Endothelial cell of umbilical vein (primary cell): Measurements from ENCODE around the gene CLEC16A. TPM values are rescaled to one million over a fixed set of nuclear protein-coding genes. Genes with fewer than 3 reads are reported as not detected.
A peak's percentile ranks its signal among the peaks of the same experiment; 100 is the strongest.

Source experiments
- BruUV-seq: library from RNA; stranded (reverse); fragments of 400-500 nt; replicated peaks from 2 replicates; lab custom pipeline; 2021; lab: Mats Ljungman, UMichigan
- CTCF ChIA-PET: fragments of 300-600, 350-600 bp; sonication (Branson Sonifier 250); formaldehyde crosslinking; loops from one replicate; lab custom pipeline; 2021; ENCODE audit warnings: antibody characterized with exemption, inconsistent platforms; lab: Charles Lee
- POLR2A ChIA-PET: fragments of 300-600, 350-600 bp; sonication (Branson Sonifier 250); formaldehyde crosslinking; loops from one replicate; lab custom pipeline; 2021; ENCODE audit warnings: antibody characterized with exemption, inconsistent platforms; lab: Charles Lee
- DNase-seq: peaks from one replicate; pipeline ENCODE4 v3.0.0-alpha.2; 2011; ENCODE audit warnings: low read depth, low spot score
- FAIRE-seq: peaks from 2 replicates; lab custom pipeline; 2011; peaks lifted over from hg19 to GRCh38; lab: Jason Lieb, UNC
- H2AFZ ChIP-seq: 2 replicates; pipeline ENCODE4 v1.6.0; 2012; ENCODE audit warnings: low read depth, low read length, control low read depth, inconsistent platforms
- H3K27ac ChIP-seq: 2 replicates; pipeline ENCODE4 v1.5.1; 2011; ENCODE audit warnings: low read depth, mild to moderate bottlenecking, control low read depth, low read length, moderate library complexity; ENCODE audit not compliant: insufficient read depth
- H3K27me3 ChIP-seq, 2 experiments: 2 replicates each; pipeline versions ENCODE4 v1.6.0 to v1.6.1; 2011; ENCODE audit warnings: low read length in 2 of 2, mixed read lengths in 1 of 2; ENCODE audit not compliant: control insufficient read depth in 2 of 2, insufficient read depth in 2 of 2
- H3K36me3 ChIP-seq, 2 experiments: 2 replicates in 1 of 2; 3 replicates in 1 of 2; pipeline ENCODE4 v1.5.1; 2011; ENCODE audit warnings: low read length in 2 of 2, mild to moderate bottlenecking in 1 of 2, moderate library complexity in 1 of 2; ENCODE audit not compliant: control insufficient read depth in 2 of 2, insufficient read depth in 2 of 2; ENCODE audit errors: extremely low read depth in 1 of 2
- H3K4me1 ChIP-seq: 3 replicates; pipeline ENCODE4 v1.5.1; 2011; ENCODE audit warnings: mild to moderate bottlenecking, low read length; ENCODE audit not compliant: control insufficient read depth, insufficient read depth; ENCODE audit errors: extremely low read depth
- H3K4me2 ChIP-seq: 2 replicates; pipeline ENCODE4 v1.6.1; 2011; ENCODE audit warnings: low read length, control low read depth, mixed read lengths; ENCODE audit not compliant: insufficient read depth
- H3K4me3 ChIP-seq, 3 experiments: fragments of 200-600 bp in 1 of 3; sonication (generic), shearing (Covaris generic) in 1 of 3; replicated peaks in 1 of 3; 2 replicates each; pipeline ENCODE4 v1.5.1; 2011 to 2016; ENCODE audit warnings: control low read depth in 3 of 3, low read length in 3 of 3, mild to moderate bottlenecking in 2 of 3, inconsistent platforms in 1 of 3, low read depth in 1 of 3, moderate library complexity in 1 of 3; ENCODE audit not compliant: insufficient read depth in 1 of 3
- H3K79me2 ChIP-seq: 2 replicates; pipeline ENCODE4 v1.6.0; 2012; ENCODE audit warnings: low read length, inconsistent platforms; ENCODE audit not compliant: control insufficient read depth, insufficient read depth
- H3K9ac ChIP-seq: replicated peaks from 2 replicates; pipeline ENCODE3; 2011; ENCODE audit warnings: low read length, control low read depth; ENCODE audit not compliant: insufficient read depth; ENCODE audit errors: extremely low read depth
- H3K9me1 ChIP-seq: replicated peaks from 3 replicates; pipeline ENCODE4 v1.6.0; 2011; ENCODE audit warnings: mild to moderate bottlenecking, low read length; ENCODE audit not compliant: control insufficient read depth, insufficient read depth; ENCODE audit errors: extremely low read depth
- H3K9me3 ChIP-seq: replicated peaks from 2 replicates; pipeline ENCODE4 v1.5.1; 2012; ENCODE audit warnings: low read length, inconsistent platforms; ENCODE audit not compliant: control insufficient read depth, insufficient read depth
- H4K20me1 ChIP-seq: replicated peaks from 2 replicates; pipeline ENCODE3; 2011; ENCODE audit warnings: mild to moderate bottlenecking, low read length; ENCODE audit not compliant: control insufficient read depth, insufficient read depth; ENCODE audit errors: extremely low read depth
- EZH2 ChIP-seq: IDR thresholded peaks from 2 replicates; pipeline ENCODE4 v1.6.1; 2012; ENCODE audit warnings: borderline replicate concordance, low read depth, mild to moderate bottlenecking, moderate library complexity, low read length, inconsistent platforms; ENCODE audit not compliant: severe bottlenecking
- GATA2 ChIP-seq: IDR thresholded peaks from 2 replicates; pipeline ENCODE4 v1.7.0; 2011; ENCODE audit warnings: low read depth, mild to moderate bottlenecking, moderate library complexity, mixed read lengths, low read length; ENCODE audit not compliant: insufficient read length, insufficient read depth
- JUN ChIP-seq: IDR thresholded peaks from 2 replicates; pipeline ENCODE4 v1.6.1; 2011; ENCODE audit warnings: borderline replicate concordance, low read depth; ENCODE audit not compliant: insufficient read length, insufficient read depth
- POLR2A ChIP-seq: IDR thresholded peaks from 2 replicates; pipeline ENCODE4 v1.6.1; 2012; ENCODE audit warnings: low read depth, mild to moderate bottlenecking, control low read depth, low read length
- POLR2AphosphoS5 ChIP-seq: IDR thresholded peaks from 2 replicates; pipeline ENCODE4 v1.6.1; 2012; ENCODE audit warnings: low read depth, mild to moderate bottlenecking, control low read depth, low read length, moderate library complexity; ENCODE audit not compliant: insufficient read depth
- dilution Hi-C: fragments of 300-500 bp; cut with MboI; formaldehyde crosslinking; loops from one replicate; pipeline ENCODE4 v1.15.0; 2019; ENCODE audit warnings: low sequenced_read_pairs; ENCODE audit not compliant: extremely low pct_ligation_motif_present
- intact Hi-C: fragments of 100-400 bp; cut with micrococcal nuclease; formaldehyde crosslinking; loops from one replicate; pipeline ENCODE4 v1.10.0; 2022
- polyA plus RNA-seq, 4 experiments: library from polyadenylated mRNA; depleted of rRNA in 3 of 4; stranded (reverse) in 3 of 4; unstranded in 1 of 4; fragments of >200 nt; gene quantifications; 2 replicates each; pipeline versions ENCODE4 v1.2.1 to v1.2.3, GENCODE V29; 2011 to 2012; ENCODE audit warnings: missing spikeins in 1 of 4
- total RNA-seq: library from RNA; stranded (reverse); gene quantifications from 2 replicates; pipeline ENCODE4 v1.2.3, GENCODE V29; 2021
- TF ChIP-seq, protein P1 (sequence below): IDR thresholded peaks from 2 replicates; pipeline ENCODE4 v1.6.1; 2011; ENCODE audit not compliant: insufficient read depth, insufficient read length
- TF ChIP-seq, protein P2 (sequence below), 2 donors: IDR thresholded peaks; 1 replicate in 1 of 2; 2 replicates in 1 of 2; pipeline ENCODE4 v1.5.1; 2011; ENCODE audit warnings: low read length in 2 of 2, mild to moderate bottlenecking in 2 of 2, moderate library complexity in 2 of 2, control low read depth in 1 of 2, inconsistent platforms in 1 of 2, low read depth in 1 of 2; ENCODE audit not compliant: insufficient read depth in 1 of 2; ENCODE audit errors: extremely low read depth in 1 of 2

The CLEC16A gene
- total and polyA plus RNA-seq, 2 donors (not counting 3 experiments of a cell fraction or from before 2014, with no cell fraction given), result 11.4 to 23.3 TPM

GRCh38 chr16:11155284-11155806 is 211.0 kb downstream of the CLEC16A start:
- DNase-seq (no peak), FAIRE-seq (no peak)
- Histone ChIP-seq H3K4me2 (no peak overlapping the region), H3K9ac (no peak overlapping the region), H3K4me1 (no peaks in the 10 kb centered on the region), H3K27ac (no peak overlapping the region), H2AFZ (no peak overlapping the region), H3K9me1 (no peaks in the 10 kb centered on the region), H3K79me2 (no peaks in the 10 kb centered on the region), H4K20me1 (no peaks in the 10 kb centered on the region), H3K36me3 (no peaks in the 10 kb centered on the region), H3K9me3 (no peaks in the 10 kb centered on the region), H3K4me3 (no peak overlapping the region), H3K27me3 (no peaks in the 10 kb centered on the region)
- TF ChIP-seq, protein P1, sequence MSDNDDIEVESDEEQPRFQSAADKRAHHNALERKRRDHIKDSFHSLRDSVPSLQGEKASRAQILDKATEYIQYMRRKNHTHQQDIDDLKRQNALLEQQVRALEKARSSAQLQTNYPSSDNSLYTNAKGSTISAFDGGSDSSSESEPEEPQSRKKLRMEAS, result no peak
- TF ChIP-seq POLR2A (no peak), GATA2 (peak; percentile 24), JUN (no peak)
- TF ChIP-seq, protein P2, sequence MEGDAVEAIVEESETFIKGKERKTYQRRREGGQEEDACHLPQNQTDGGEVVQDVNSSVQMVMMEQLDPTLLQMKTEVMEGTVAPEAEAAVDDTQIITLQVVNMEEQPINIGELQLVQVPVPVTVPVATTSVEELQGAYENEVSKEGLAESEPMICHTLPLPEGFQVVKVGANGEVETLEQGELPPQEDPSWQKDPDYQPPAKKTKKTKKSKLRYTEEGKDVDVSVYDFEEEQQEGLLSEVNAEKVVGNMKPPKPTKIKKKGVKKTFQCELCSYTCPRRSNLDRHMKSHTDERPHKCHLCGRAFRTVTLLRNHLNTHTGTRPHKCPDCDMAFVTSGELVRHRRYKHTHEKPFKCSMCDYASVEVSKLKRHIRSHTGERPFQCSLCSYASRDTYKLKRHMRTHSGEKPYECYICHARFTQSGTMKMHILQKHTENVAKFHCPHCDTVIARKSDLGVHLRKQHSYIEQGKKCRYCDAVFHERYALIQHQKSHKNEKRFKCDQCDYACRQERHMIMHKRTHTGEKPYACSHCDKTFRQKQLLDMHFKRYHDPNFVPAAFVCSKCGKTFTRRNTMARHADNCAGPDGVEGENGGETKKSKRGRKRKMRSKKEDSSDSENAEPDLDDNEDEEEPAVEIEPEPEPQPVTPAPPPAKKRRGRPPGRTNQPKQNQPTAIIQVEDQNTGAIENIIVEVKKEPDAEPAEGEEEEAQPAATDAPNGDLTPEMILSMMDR (IDR thresholded peaks at IDR 0.05; ENCODE audit: extremely low read depth in 1 of 2, insufficient read depth in 1 of 2, low read depth in 1 of 2, low read length in 2 of 2), result no peak
- CTCF ChIA-PET, result no interaction called here
- dilution Hi-C loops, result no loop called here
- POLR2A ChIA-PET, result no interaction called here
- intact Hi-C loops, result no loop called here
- no TSS peak for BruUV-seq

DNA sequence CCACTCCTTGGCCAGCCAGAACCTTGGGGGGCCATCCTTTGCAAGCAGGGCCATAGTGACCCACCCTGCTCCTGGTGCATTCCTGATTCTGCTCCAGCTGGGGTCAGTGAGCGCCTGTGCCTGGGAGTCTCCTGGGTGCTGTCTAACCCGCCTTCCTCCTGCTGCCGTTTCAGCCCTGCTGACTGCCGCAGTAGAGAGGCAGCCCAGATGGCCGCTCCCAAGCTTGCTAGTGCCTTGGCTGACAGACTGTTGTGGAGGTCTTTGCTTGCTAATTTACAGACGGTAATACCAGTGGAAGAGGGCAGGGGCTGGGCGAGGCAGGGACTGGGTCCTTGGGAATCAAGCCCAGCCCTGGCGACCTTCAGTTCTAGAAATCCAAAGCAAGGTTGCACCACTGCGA is 212.0 kb downstream of the CLEC16A start:
- intact Hi-C loops, result no loop called here
- TF ChIP-seq POLR2A (no peak), POLR2AphosphoS5 (no peak), EZH2 (no peak)
- TF ChIP-seq, protein P1, result no peak
- H4K20me1 ChIP-seq, result no peaks in the 10 kb centered on the region
- H3K9ac ChIP-seq, result no peak overlapping the region
- H3K27me3 ChIP-seq, result no peaks in the 10 kb centered on the region
- H3K79me2 ChIP-seq, result no peaks in the 10 kb centered on the region
- H3K36me3 ChIP-seq, result no peaks in the 10 kb centered on the region
- H3K9me1 ChIP-seq, result no peaks in the 10 kb centered on the region
- no peak overlapping the region for H3K27ac ChIP-seq
- no peak for DNase-seq
- no peak overlapping the region for H3K4me3 ChIP-seq
- FAIRE-seq, result no peak
- ChIA-PET CTCF (no interaction called here), POLR2A (no interaction called here)
- H3K4me2 ChIP-seq, result no peak overlapping the region
- H3K9me3 ChIP-seq, result no peaks in the 10 kb centered on the region
- H3K4me1 ChIP-seq, result no peaks in the 10 kb centered on the region
- BruUV-seq, result no TSS peak
- H2AFZ ChIP-seq, result no peak overlapping the region
- dilution Hi-C loops, result no loop called here
